Panc1 (cell line): ENCODE results near the gene ZSCAN10. TPM values are rescaled to one million over a fixed set of nuclear protein-coding genes. Genes with fewer than 3 reads are reported as not detected.

Source experiments
- ATAC-seq: fragments of 200-7000 bp; cut with Tn5 transposase; 2 replicates; pipeline ENCODE4 v1.9.1; 2020; ENCODE audit warnings: mild to moderate bottlenecking, moderate library complexity
- BruUV-seq: library from RNA; stranded (reverse); fragments of 400-500 nt; replicated peaks from 2 replicates; lab custom pipeline; 2021; lab: Mats Ljungman, UMichigan
- CTCF ChIA-PET: fragments of 300-600 bp; sonication (Branson Sonifier 250); formaldehyde crosslinking; loops from one replicate; lab custom pipeline; 2022; ENCODE audit warnings: antibody characterized with exemption; lab: Charles Lee
- POLR2A ChIA-PET: fragments of 300-600 bp; sonication (Branson Sonifier 250); formaldehyde crosslinking; loops from one replicate; lab custom pipeline; 2022; ENCODE audit warnings: antibody characterized with exemption; lab: Charles Lee
- DNase-seq: peaks from one replicate; pipeline ENCODE4 v3.0.0-alpha.2; 2010; ENCODE audit warnings: low read depth, low spot score
- H3K27ac ChIP-seq: 2 replicates; pipeline ENCODE4 v1.5.1; 2011; ENCODE audit warnings: mild to moderate bottlenecking, low read length, inconsistent platforms
- H3K27me3 ChIP-seq: fragments of 200-500 bp; sonication (Bioruptor generic); 2 replicates; pipeline ENCODE4 v1.6.0; 2014; ENCODE audit warnings: low read length, inconsistent platforms; ENCODE audit not compliant: control insufficient read depth, insufficient read depth
- H3K36me3 ChIP-seq: fragments of 200-500 bp; sonication (Bioruptor generic); 2 replicates; pipeline ENCODE4 v1.5.1; 2014; ENCODE audit warnings: inconsistent platforms, mild to moderate bottlenecking, low read length, moderate library complexity; ENCODE audit not compliant: control insufficient read depth, insufficient read depth
- H3K4me1 ChIP-seq: 2 replicates; pipeline ENCODE4 v1.5.1; 2011; ENCODE audit warnings: inconsistent platforms, mild to moderate bottlenecking, low read length, moderate library complexity; ENCODE audit not compliant: control insufficient read depth, insufficient read depth
- H3K4me3 ChIP-seq, 2 experiments: 2 replicates each; pipeline ENCODE4 v1.5.1; 2011 to 2012; ENCODE audit warnings: low read depth in 2 of 2, low read length in 2 of 2, mild to moderate bottlenecking in 2 of 2, inconsistent platforms in 1 of 2, moderate library complexity in 1 of 2
- H3K9me3 ChIP-seq: fragments of 200-500 bp; sonication (Bioruptor generic); 2 replicates; pipeline ENCODE4 v1.5.1; 2014; ENCODE audit warnings: low read depth, mild to moderate bottlenecking, inconsistent platforms, low read length, moderate library complexity; ENCODE audit not compliant: control insufficient read depth, insufficient read depth
- CTCF ChIP-seq: fragments of 450-650 bp; IDR thresholded peaks from 2 replicates; pipeline ENCODE4 v1.5.1; 2017; ENCODE audit warnings: mild to moderate bottlenecking
- POLR2AphosphoS5 ChIP-seq: IDR thresholded peaks from 2 replicates; pipeline ENCODE4 v1.6.1; 2012; ENCODE audit warnings: mild to moderate bottlenecking, low read depth, low read length, moderate library complexity
- REST ChIP-seq, 2 experiments: IDR thresholded peaks; 2 replicates each; pipeline ENCODE4 v1.6.1; 2011 to 2012; ENCODE audit warnings: low read depth in 2 of 2, control low read depth in 1 of 2, low read length in 1 of 2, mild to moderate bottlenecking in 1 of 2, moderate library complexity in 1 of 2; ENCODE audit not compliant: insufficient read depth in 1 of 2
- SIN3A ChIP-seq: IDR thresholded peaks from 2 replicates; pipeline ENCODE4 v1.6.1; 2012; ENCODE audit warnings: low read depth, mild to moderate bottlenecking, low read length, moderate library complexity, borderline replicate concordance; ENCODE audit not compliant: insufficient read depth
- TCF7L2 ChIP-seq: IDR thresholded peaks from 2 replicates; pipeline ENCODE4 v1.6.1; 2011; ENCODE audit warnings: mild to moderate bottlenecking, low read depth, low read length, inconsistent platforms
- in situ Hi-C: cut with HindIII; loops from 2 replicates; pipeline ENCODE4 v1.10.0; 2016; ENCODE audit warnings: low sequenced_read_pairs, low pct_unique_long_range_greater_than_20kb
- intact Hi-C: fragments of 100-400 bp; cut with micrococcal nuclease; formaldehyde crosslinking; loops from one replicate; pipeline ENCODE4 v1.10.0; 2022; ENCODE audit not compliant: unreplicated experiment
- total RNA-seq: library from RNA; stranded (reverse); gene quantifications from one replicate; pipeline ENCODE4 v1.2.1, GENCODE V29; 2021; ENCODE audit not compliant: unreplicated experiment

ZSCAN10 gene
- total RNA-seq, 1 experiment from 2014 or later, result 0.21 TPM

GRCh38 chr16:3050487-3050886 is 48.6 kb downstream of the ZSCAN10 start:
- no peaks in the 10 kb centered on the region for H3K27me3 ChIP-seq
- no peaks in the 10 kb centered on the region for H3K36me3 ChIP-seq
- no TSS peak for BruUV-seq
- CTCF ChIA-PET, result no interaction called here
- TF ChIP-seq REST (IDR thresholded peaks at IDR 0.05; ENCODE audit: insufficient read depth in 1 of 2, low read depth in 2 of 2, low read length in 1 of 2), result no peak
- TF ChIP-seq CTCF, result no peak
- TF ChIP-seq SIN3A, result no peak
- TF ChIP-seq TCF7L2, result no peak
- TF ChIP-seq POLR2AphosphoS5, result no peak
- POLR2A ChIA-PET, result no interaction called here
- intact Hi-C loops (loop anchor here (10.0 kb wide), 1 partner anchor 74 kb away; no protein-coding TSS in a partner anchor), in situ Hi-C loops (no loop called here)
- H3K4me3 ChIP-seq, result no peak overlapping the region
- no peaks in the 10 kb centered on the region for H3K9me3 ChIP-seq
- H3K4me1 ChIP-seq, result no peaks in the 10 kb centered on the region
- DNase-seq (no peak), ATAC-seq (no peak)
- H3K27ac ChIP-seq, result no peak overlapping the region

- TF ChIP-seq REST (IDR thresholded peaks at IDR 0.05; ENCODE audit: insufficient read depth in 1 of 2, low read depth in 2 of 2, low read length in 1 of 2) (no peak), TCF7L2 (no peak), CTCF (no peak), SIN3A (no peak), POLR2AphosphoS5 (no peak)
- no TSS peak for BruUV-seq
- ChIA-PET POLR2A (no interaction called here), CTCF (no interaction called here)
- Histone ChIP-seq H3K9me3 (no peaks in the 10 kb centered on the region), H3K4me1 (no peaks in the 10 kb centered on the region), H3K27me3 (no peaks in the 10 kb centered on the region), H3K27ac (no peak overlapping the region), H3K4me3 (no peak overlapping the region), H3K36me3 (no peaks in the 10 kb centered on the region)
- in situ Hi-C loops (no loop called here), intact Hi-C loops (loop anchor here (10.0 kb wide), 1 partner anchor 75 kb away; no protein-coding TSS in a partner anchor)
- ATAC-seq, result no peak
- no peak for DNase-seq
These were observed 49.1 kb downstream of the ZSCAN10 start for GRCh38 chr16:3049921-3050481.
